Heart right ventricle (tissue), 16 donors: ENCODE data around the gene CDK14. TPM values are rescaled to one million over a fixed set of nuclear protein-coding genes. Genes with fewer than 3 reads are reported as not detected.

ENCODE experiments used
- ATAC-seq, 8 donors: fragments of 200-7000 bp; cut with Tn5 transposase; one replicate each; pipeline ENCODE4 v1.9.1; 2020; ENCODE audit warnings: mild to moderate bottlenecking in 8 of 8, moderate library complexity in 8 of 8, moderate number of reproducible peaks in 1 of 8
- DNase-seq, 2 donors: peaks; one replicate each; pipeline ENCODE4 v3.0.0-alpha.2; 2020
- H3K27ac ChIP-seq, 10 donors: fragments of 200-600 bp; sonication (generic) in 2 of 10; one replicate each; pipeline versions ENCODE4 v1.5.0 to v1.8.0; 2020 to 2022; ENCODE audit warnings: mild to moderate bottlenecking in 3 of 10
- H3K27me3 ChIP-seq, 7 donors: fragments of 200-600 bp; one replicate each; pipeline ENCODE4 v1.8.0; 2021 to 2022; ENCODE audit warnings: mild to moderate bottlenecking in 2 of 7
- H3K36me3 ChIP-seq, 9 donors: fragments of 200-600 bp; sonication (generic) in 1 of 9; one replicate each; pipeline versions ENCODE4 v1.5.0 to v1.8.0; 2020 to 2022; ENCODE audit warnings: mild to moderate bottlenecking in 2 of 9
- H3K4me1 ChIP-seq, 9 donors: fragments of 200-600 bp; sonication (generic) in 1 of 9; one replicate each; pipeline versions ENCODE4 v1.5.0 to v1.8.0; 2020 to 2022; ENCODE audit warnings: mild to moderate bottlenecking in 4 of 9
- H3K4me3 ChIP-seq, 10 donors: fragments of 200-600 bp; sonication (generic) in 2 of 10; one replicate each; pipeline versions ENCODE4 v1.5.0 to v1.8.0; 2020 to 2022; ENCODE audit warnings: mild to moderate bottlenecking in 7 of 10, moderate library complexity in 2 of 10
- H3K9me3 ChIP-seq, 11 donors: fragments of 200-600 bp in 10 of 11; sonication (generic) in 2 of 11; one replicate each; pipeline versions ENCODE4 v1.5.0 to v1.8.0; 2013 to 2022; ENCODE audit warnings: mild to moderate bottlenecking in 2 of 11, control low read depth in 1 of 11, moderate library complexity in 1 of 11
- CTCF ChIP-seq, 9 donors: fragments of 200-600 bp; sonication (generic) in 2 of 9; IDR thresholded peaks; one replicate each; pipeline versions ENCODE4 v1.5.0 to v1.8.0; 2021 to 2022; ENCODE audit warnings: antibody characterized with exemption in 9 of 9, mild to moderate bottlenecking in 5 of 9, moderate library complexity in 1 of 9
- WGBS, 2 donors: extraction: QIAGEN DNeasy Blood & Tissue Kit; methylation state at CpG; one replicate each; pipeline ENCODE4 v1.1.7; 2013; ENCODE audit warnings: inconsistent platforms in 1 of 2; 5-methylcytosine and 5-hydroxymethylcytosine counted together
- intact Hi-C, 10 donors: fragments of 100-400 bp; cut with DNase I; formaldehyde crosslinking; loops; one replicate each; pipeline versions ENCODE4 v1.11.1 to v1.14.2; 2022
- polyA plus RNA-seq, 2 donors: library from polyadenylated mRNA; stranded (reverse); fragments of 200-250 nt; gene quantifications; one replicate each; pipeline ENCODE4 v1.2.3, GENCODE V29; 2013
- total RNA-seq, 10 donors: library from RNA; stranded (reverse); fragmentation: NEBNext Ultra II Directional in 3 of 10; extraction: Animal tissue kit (Norgen Biotek cat#: 25700) in 3 of 10; gene quantifications; one replicate each; pipeline versions ENCODE4 v1.2.1 to v1.2.4, GENCODE V29; 2021 to 2023
- donor health status: Arrhythmogenic right ventricular cardiomyopathy.
- donor health status: ischemic (EF 13 %, LVEDD 7.1; RV severe dilation, severe dysfunction).
- donor health status: healthy with polysubstance abuse.
- donor health status: DM: no; HTN: yes; CAD: no.
- donor health status: DM: no; HTN: no; CAD: no.
- donor health status: ischemic (EF 25% LVEDD 6.9; RV normal size, moderate dysfunction).
- donor health status: ischemic (EF 25% LVEDD 5.7; RV mildly dilated, moderate dysfunction).
- donor health status: healthy.
- donor health status: DM: yes; HTN: yes; CAD: no.
- donor health status: Ischemic cardiomyopathy.
- donor health status: ischemic (EF 35%, LVEDD 5.7; RV mildly dilated, moderate dysfunction).
- donor health status: nonischemic (EF 11% LVEDD 7.7; RV severe dilation, severe dysfunction).
- donor health status: DM: yes; HTN: yes; CAD: no.
- donor health status: PGD.
- donor health status: ischemic (EF 29% LVEDD 5.4; RV normal size, mild dysfunction).
- donor health status: nonischemic (EF 23%, LVEDD 6.1; RV moderate dilation, normal function).

CDK14 gene
- total and polyA plus RNA-seq, 12 donors: 3.9 to 36.5 (median 21.4) TPM

- Histone ChIP-seq H3K36me3 (no peaks in the 10 kb centered on the region), H3K27ac (peak overlapping the region in 2 of 10 donors; percentile 29 to 30), H3K4me1 (peaks cover 3 to 47% (median 16%) of the 10 kb centered on the region in 9 donors), H3K9me3 (no peaks in the 10 kb centered on the region), H3K4me3 (peak overlapping the region in 3 of 10 donors; percentile 8 to 12 (median 9)), H3K27me3 (no peaks in the 10 kb centered on the region)
- peak in 1 of 8 donors; percentile 25 for ATAC-seq
- no peak for DNase-seq
- TF ChIP-seq CTCF (IDR thresholded peaks at IDR 0.05): no peak
- intact Hi-C loops: no loop called here
- 59 to 71% methylated on average over 4 of the region's 4 CpGs for WGBS, 2 donors
Measured at GRCh38 chr7:90710466-90710850, 114.3 kb downstream of the CDK14 start.

- H3K36me3 ChIP-seq: no peaks in the 10 kb centered on the region
- TF ChIP-seq CTCF (IDR thresholded peaks at IDR 0.05): no peak
- H3K4me1 ChIP-seq: peaks cover 3 to 49% (median 21%) of the 10 kb centered on the region in 9 donors
- intact Hi-C loops: no loop called here
- H3K27me3 ChIP-seq: no peaks in the 10 kb centered on the region
- no peak for DNase-seq
- H3K4me3 ChIP-seq: no peak overlapping the region
- no peak overlapping the region for H3K27ac ChIP-seq
- WGBS, 2 donors: 59 to 69% methylated on average over 1 of the region's 1 CpG
- no peaks in the 10 kb centered on the region for H3K9me3 ChIP-seq
- no peak for ATAC-seq
Measured at GRCh38 chr7:90713628-90714027, 117.5 kb downstream of the CDK14 start.

- intact Hi-C loops: no loop called here
- Histone ChIP-seq H3K4me1 (peaks cover 2 to 44% (median 12%) of the 10 kb centered on the region in 9 donors), H3K9me3 (no peaks in the 10 kb centered on the region), H3K4me3 (no peak overlapping the region), H3K27ac (no peak overlapping the region), H3K36me3 (no peaks in the 10 kb centered on the region), H3K27me3 (no peaks in the 10 kb centered on the region)
- no peak for TF ChIP-seq CTCF (IDR thresholded peaks at IDR 0.05)
- peak in 2 of 8 donors; percentile 27 to 40 for ATAC-seq
- WGBS, 2 donors: 56 to 60% methylated on average over 2 of the region's 2 CpGs
- DNase-seq: no peak
Measured at GRCh38 chr7:90715067-90715466, 118.9 kb downstream of the CDK14 start.

GRCh38 chr7:90717296-90718060 is 121.4 kb downstream of the CDK14 start:
- DNase-seq (no peak), ATAC-seq (no peak)
- no peaks in the 10 kb centered on the region for H3K36me3 ChIP-seq
- peaks cover 0 to 56% (median 18%) of the 10 kb centered on the region in 9 donors for H3K4me1 ChIP-seq
- H3K27me3 ChIP-seq: no peaks in the 10 kb centered on the region
- H3K27ac ChIP-seq: no peak overlapping the region
- intact Hi-C loops: no loop called here
- TF ChIP-seq CTCF (IDR thresholded peaks at IDR 0.05): no peak
- 64 to 65% methylated on average over 5 of the region's 5 CpGs for WGBS, 2 donors
- H3K9me3 ChIP-seq: no peaks in the 10 kb centered on the region
- H3K4me3 ChIP-seq: no peak overlapping the region
